Measurements from ENCODE around the gene KRTAP4-6. TPM values are rescaled to one million over a fixed set of nuclear protein-coding genes. Genes with fewer than 3 reads are reported as not detected.

The KRTAP4-6 gene
- total and polyA plus RNA-seq, 2 of the 8 experiments (the other 6 are each of a cell fraction or from before 2014, with no cell fraction given), result not detected

DNA sequence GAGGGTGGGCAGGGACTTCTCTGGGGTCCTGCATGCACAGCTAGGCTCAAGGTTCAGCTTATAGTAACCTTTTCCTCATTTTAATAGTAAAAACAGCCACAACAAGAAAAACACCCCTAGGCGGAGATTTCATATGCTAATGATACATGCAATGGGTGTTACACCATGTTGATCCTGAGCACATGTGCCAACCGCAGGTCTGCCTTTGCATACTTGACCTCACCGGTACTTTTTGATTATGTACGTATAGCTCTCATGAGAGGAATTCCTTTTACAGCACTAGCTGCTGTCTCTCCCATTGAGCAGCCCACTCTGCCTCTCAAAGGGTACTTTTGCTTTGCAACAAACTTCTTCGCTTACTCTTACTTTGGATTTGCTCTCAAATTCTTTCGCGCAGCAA is 44.3 kb downstream of the KRTAP4-6 start (continued):
- TF ChIP-seq, protein P1, sequence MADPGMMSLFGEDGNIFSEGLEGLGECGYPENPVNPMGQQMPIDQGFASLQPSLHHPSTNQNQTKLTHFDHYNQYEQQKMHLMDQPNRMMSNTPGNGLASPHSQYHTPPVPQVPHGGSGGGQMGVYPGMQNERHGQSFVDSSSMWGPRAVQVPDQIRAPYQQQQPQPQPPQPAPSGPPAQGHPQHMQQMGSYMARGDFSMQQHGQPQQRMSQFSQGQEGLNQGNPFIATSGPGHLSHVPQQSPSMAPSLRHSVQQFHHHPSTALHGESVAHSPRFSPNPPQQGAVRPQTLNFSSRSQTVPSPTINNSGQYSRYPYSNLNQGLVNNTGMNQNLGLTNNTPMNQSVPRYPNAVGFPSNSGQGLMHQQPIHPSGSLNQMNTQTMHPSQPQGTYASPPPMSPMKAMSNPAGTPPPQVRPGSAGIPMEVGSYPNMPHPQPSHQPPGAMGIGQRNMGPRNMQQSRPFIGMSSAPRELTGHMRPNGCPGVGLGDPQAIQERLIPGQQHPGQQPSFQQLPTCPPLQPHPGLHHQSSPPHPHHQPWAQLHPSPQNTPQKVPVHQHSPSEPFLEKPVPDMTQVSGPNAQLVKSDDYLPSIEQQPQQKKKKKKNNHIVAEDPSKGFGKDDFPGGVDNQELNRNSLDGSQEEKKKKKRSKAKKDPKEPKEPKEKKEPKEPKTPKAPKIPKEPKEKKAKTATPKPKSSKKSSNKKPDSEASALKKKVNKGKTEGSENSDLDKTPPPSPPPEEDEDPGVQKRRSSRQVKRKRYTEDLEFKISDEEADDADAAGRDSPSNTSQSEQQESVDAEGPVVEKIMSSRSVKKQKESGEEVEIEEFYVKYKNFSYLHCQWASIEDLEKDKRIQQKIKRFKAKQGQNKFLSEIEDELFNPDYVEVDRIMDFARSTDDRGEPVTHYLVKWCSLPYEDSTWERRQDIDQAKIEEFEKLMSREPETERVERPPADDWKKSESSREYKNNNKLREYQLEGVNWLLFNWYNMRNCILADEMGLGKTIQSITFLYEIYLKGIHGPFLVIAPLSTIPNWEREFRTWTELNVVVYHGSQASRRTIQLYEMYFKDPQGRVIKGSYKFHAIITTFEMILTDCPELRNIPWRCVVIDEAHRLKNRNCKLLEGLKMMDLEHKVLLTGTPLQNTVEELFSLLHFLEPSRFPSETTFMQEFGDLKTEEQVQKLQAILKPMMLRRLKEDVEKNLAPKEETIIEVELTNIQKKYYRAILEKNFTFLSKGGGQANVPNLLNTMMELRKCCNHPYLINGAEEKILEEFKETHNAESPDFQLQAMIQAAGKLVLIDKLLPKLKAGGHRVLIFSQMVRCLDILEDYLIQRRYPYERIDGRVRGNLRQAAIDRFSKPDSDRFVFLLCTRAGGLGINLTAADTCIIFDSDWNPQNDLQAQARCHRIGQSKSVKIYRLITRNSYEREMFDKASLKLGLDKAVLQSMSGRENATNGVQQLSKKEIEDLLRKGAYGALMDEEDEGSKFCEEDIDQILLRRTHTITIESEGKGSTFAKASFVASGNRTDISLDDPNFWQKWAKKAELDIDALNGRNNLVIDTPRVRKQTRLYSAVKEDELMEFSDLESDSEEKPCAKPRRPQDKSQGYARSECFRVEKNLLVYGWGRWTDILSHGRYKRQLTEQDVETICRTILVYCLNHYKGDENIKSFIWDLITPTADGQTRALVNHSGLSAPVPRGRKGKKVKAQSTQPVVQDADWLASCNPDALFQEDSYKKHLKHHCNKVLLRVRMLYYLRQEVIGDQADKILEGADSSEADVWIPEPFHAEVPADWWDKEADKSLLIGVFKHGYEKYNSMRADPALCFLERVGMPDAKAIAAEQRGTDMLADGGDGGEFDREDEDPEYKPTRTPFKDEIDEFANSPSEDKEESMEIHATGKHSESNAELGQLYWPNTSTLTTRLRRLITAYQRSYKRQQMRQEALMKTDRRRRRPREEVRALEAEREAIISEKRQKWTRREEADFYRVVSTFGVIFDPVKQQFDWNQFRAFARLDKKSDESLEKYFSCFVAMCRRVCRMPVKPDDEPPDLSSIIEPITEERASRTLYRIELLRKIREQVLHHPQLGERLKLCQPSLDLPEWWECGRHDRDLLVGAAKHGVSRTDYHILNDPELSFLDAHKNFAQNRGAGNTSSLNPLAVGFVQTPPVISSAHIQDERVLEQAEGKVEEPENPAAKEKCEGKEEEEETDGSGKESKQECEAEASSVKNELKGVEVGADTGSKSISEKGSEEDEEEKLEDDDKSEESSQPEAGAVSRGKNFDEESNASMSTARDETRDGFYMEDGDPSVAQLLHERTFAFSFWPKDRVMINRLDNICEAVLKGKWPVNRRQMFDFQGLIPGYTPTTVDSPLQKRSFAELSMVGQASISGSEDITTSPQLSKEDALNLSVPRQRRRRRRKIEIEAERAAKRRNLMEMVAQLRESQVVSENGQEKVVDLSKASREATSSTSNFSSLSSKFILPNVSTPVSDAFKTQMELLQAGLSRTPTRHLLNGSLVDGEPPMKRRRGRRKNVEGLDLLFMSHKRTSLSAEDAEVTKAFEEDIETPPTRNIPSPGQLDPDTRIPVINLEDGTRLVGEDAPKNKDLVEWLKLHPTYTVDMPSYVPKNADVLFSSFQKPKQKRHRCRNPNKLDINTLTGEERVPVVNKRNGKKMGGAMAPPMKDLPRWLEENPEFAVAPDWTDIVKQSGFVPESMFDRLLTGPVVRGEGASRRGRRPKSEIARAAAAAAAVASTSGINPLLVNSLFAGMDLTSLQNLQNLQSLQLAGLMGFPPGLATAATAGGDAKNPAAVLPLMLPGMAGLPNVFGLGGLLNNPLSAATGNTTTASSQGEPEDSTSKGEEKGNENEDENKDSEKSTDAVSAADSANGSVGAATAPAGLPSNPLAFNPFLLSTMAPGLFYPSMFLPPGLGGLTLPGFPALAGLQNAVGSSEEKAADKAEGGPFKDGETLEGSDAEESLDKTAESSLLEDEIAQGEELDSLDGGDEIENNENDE (IDR thresholded peaks at IDR 0.05; ENCODE audit: insufficient replicate concordance, low read length), result no peak

All from H1 (cell line).